Hepatocyte (in vitro differentiated cells): Measurements from ENCODE around the gene TRAPPC12.

Source experiments
- CTCF ChIP-seq: fragments of 200-600 bp; sonication (generic); IDR thresholded peaks from 2 replicates; pipeline ENCODE4 v1.5.1; 2016; ENCODE audit warnings: antibody characterized with exemption, mild to moderate bottlenecking; ENCODE audit not compliant: poor library complexity
- EZH2phosphoT487 ChIP-seq: fragments of 200-600 bp; sonication (generic); IDR thresholded peaks from one replicate; pipeline ENCODE4 v1.6.1; 2018; ENCODE audit warnings: antibody characterized with exemption, mild to moderate bottlenecking, low read depth, moderate library complexity; ENCODE audit not compliant: unreplicated experiment, severe bottlenecking

- TF ChIP-seq CTCF, result no peak
- no peak for TF ChIP-seq EZH2phosphoT487
Observed at GRCh38 chr2:3418766-3419404, 39.4 kb downstream of the TRAPPC12 start.
